HG03432 (cell line): ENCODE data around the gene CTSE.
"Not testable (repeated sequence)": the region's sequence is repeated elsewhere in the genome, so short reads cannot be mapped to it uniquely, and the experiment has no call there.

Experiments used
- ATAC-seq: cut with Tn5 transposase; IDR thresholded peaks from one replicate; pipeline ENCODE4 v1.9.1; 2021; ENCODE audit warnings: mild to moderate bottlenecking, moderate library complexity; ENCODE audit not compliant: unreplicated experiment

CTSE gene

DNA sequence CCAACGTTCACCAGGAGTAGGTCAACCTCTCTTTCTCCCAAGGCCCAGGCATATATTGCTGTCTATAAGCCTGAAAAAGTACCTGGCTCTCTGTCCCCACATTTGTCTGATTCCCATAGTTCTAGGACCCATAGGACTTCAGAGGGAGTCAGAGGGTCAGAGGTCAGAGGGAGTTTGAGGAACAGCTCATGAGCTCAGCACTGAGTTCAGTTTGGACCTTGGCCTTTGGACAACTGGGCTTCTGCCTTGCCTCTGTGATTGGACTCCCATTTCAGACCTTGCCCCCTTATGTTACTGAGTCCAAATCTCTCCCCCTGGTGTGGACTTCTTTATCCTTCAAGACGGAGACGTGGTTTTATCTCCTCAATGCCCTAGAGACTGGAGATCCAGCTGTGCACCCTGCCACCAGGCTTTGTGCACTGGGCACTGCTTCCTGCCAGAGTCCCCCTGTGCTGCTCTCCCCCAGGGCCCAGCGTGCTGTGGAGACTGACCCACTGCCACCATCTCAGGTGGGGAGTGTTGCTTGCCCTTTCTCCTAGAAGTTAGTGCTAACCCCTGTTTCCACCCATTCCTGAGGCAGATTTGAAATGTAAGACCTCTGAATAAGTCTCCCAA lies 3.2 kb downstream of the CTSE start:
- ATAC-seq, result no peak

- no peak for ATAC-seq
Measured at GRCh38 chr1:206015071-206015470, 8.6 kb downstream of the CTSE start.

DNA sequence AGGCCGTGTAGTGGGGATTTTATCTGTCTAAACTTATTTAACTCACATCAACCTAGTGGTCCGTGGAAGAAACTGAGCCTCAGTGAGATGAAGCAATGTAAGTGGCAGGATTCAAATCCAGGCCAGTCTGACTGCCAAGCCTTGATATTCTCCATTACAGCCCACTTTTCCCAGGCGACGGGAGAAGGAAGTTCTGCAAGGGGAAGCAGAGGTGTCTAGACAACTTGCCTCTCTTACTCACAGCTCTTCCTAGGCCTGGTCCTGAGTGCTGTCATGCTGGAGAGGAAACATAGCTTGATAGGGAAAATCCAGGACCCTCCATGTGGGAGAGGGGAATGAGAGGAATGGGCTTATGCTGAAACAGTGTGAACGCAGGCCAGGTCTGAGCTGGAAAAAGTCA lies 9.1 kb downstream of the CTSE start:
- ATAC-seq, result no peak

- no peak for ATAC-seq
Measured at GRCh38 chr1:206013026-206013795, 10.5 kb downstream of the CTSE start.

DNA sequence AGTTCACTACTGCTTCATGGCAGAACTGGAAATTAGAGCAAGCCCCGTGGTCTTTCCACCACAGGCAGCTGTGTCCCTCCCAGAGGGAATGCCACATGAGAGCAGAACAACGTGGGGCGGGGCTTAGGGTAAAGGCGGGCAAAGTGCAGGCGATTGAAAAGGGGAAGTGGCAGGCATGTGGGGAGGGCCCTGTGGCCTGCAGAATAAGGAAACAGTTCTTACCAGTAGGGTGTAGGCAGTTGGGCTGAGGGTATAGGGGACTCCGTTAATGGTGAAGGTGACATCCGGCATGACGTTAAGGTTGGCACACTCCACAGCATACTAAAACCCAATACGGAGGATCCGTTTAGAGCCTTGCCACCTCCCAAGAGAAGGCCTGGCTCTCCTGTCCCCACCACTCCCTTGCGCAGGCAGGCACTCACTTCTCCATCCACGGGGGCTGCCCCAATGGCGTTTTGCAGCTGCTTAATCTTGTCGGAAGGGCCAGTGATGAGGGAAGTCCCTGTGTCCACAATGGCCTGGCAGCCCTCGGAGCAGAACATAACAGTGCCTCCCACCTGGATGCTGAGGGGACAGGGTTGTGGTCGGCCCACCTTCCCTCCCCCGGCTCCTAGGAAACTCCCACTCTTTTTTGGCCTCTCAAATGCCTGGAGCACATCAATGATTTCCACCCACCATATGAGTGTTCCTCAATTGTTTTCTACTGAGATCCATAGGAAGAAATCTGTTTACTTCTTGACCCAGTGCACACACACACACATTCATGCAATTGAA lies 11.4 kb downstream of the CTSE start:
- peak; percentile 96 for ATAC-seq

- ATAC-seq, result no peak
Measured at GRCh38 chr1:206011057-206011456, 12.6 kb downstream of the CTSE start.

- no peak for ATAC-seq
Measured at GRCh38 chr1:206010060-206010459, 13.6 kb downstream of the CTSE start.

- ATAC-seq, result no peak
Measured at GRCh38 chr1:206006946-206007345, 16.7 kb downstream of the CTSE start.

- no peak for ATAC-seq
Measured at GRCh38 chr1:206005778-206006180, 17.9 kb downstream of the CTSE start.

- ATAC-seq, result no peak
Measured at GRCh38 chr1:206005234-206005633, 18.5 kb downstream of the CTSE start.

DNA sequence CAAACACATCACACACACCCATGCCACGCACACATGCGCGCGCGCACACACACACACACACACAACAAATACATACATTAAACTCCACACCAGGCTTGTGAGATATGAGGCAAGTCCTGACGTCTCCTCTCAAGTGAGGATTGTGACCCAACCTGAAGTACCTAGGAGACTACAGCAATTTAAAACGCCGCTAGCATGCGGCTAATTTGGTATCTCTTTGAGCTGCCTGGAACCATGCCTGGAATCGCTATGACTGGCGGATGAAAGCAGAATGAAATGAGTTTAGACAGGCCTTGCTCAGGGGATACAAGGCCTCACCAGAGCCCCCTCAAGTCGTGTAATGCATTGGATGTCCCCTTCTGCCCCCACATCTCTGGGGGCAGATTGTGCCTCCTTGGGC lies 18.9 kb downstream of the CTSE start:
- no peak for ATAC-seq

- ATAC-seq, result no peak
Measured at GRCh38 chr1:206003854-206004800, 19.6 kb downstream of the CTSE start.

GRCh38 chr1:206002871-206003801 lies 20.6 kb downstream of the CTSE start, which contains the start of gene RAB7B:
TSS of gene RAB7B (minus strand) at chr1:206003395. CDS start at chr1:205994135, 9,260 bp downstream.
- ATAC-seq, result no peak

- ATAC-seq, result no peak
Measured at GRCh38 chr1:206002160-206002559, 21.5 kb downstream of the CTSE start.

- no peak for ATAC-seq
Measured at GRCh38 chr1:206001476-206001888, 22.2 kb downstream of the CTSE start.

GRCh38 chr1:206000641-206001339 lies 22.9 kb downstream of the CTSE start:
- no peak for ATAC-seq

- no peak for ATAC-seq
Measured at GRCh38 chr1:205998457-205999241, 25.0 kb downstream of the CTSE start.

GRCh38 chr1:205996641-205997040 lies 27.1 kb downstream of the CTSE start:
- ATAC-seq, result not testable (repeated sequence)
